NT2/D1 (cell line): ENCODE measurements around the gene ELK4.

Experiments
- SUZ12 ChIP-seq: IDR thresholded peaks from 2 replicates; pipeline ENCODE4 v1.6.1; 2011; ENCODE audit not compliant: insufficient read length, insufficient read depth; ENCODE audit errors: extremely low read depth
- YY1 ChIP-seq: IDR thresholded peaks from 2 replicates; pipeline ENCODE4 v1.6.1; 2011; ENCODE audit not compliant: insufficient read length, insufficient read depth
- ZNF274 ChIP-seq: IDR thresholded peaks from 2 replicates; pipeline ENCODE4 v1.6.1; 2011; ENCODE audit warnings: mild to moderate bottlenecking, low read depth, low read length

- no peak for TF ChIP-seq ZNF274
- TF ChIP-seq YY1: no peak
- TF ChIP-seq SUZ12: no peak
Measured at GRCh38 chr1:205670150-205670446, 38.3 kb upstream of the ELK4 start.
